ENCODE measurements around the gene CEP44. TPM values are rescaled to one million over a fixed set of nuclear protein-coding genes. Genes with fewer than 3 reads are reported as not detected.

The CEP44 gene, protein sequence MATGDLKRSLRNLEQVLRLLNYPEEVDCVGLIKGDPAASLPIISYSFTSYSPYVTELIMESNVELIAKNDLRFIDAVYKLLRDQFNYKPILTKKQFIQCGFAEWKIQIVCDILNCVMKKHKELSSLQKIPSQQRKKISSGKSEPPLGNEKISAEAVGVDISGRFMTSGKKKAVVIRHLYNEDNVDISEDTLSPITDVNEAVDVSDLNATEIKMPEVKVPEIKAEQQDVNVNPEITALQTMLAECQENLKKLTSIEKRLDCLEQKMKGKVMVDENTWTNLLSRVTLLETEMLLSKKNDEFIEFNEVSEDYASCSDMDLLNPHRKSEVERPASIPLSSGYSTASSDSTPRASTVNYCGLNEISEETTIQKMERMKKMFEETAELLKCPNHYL
- total RNA-seq: 15.0 and 18.3 TPM in 2 replicates

DNA sequence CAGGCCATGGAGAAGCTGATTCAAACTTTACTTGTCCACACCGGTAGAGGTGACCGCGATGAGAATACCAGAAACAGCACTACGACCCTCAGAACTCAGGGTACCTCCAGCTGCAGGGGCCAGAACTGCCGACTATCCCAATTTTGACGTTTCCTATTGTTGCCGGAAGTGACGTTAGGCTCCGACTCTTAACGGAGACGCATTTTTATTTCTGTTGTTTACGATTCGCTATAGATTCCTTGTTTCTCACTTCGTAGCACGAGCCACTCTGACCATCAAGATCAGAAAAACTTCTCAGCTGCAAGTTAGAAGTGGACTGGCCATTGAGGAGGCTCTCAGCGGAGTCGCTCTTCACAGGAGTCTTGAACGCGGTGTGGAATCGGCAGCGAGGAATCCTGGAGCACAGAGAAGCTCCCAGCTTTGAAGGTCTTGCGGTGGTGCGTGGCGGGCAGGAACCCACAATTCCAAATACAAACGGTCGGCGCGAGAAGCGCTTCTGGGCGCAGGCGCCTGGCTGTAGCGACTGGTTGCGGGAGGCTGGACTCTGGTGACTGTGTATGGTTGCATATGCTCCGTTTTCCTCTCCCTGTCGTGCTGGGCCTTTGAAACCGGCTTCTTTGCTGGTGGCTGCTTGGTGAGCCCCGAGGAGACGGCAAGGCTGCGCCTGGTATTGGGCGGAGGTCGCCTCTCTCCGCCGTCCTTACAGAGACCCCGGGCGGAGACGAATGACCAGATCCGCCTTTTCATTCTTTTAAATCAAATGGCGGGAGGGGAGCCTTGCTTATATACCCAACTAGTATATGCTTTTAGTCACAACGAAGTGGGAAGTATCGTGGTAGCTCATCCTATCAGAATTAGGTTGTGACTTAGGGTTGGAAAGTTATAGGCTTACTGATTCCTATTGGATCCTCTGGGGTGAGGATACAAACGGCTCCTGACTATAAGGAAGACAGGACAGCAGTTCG lies at the start of gene CEP44, which contains the start of gene FBXO8:
Gene CEP44, plus strand, starts transcription at position 405 of the 965 bp plus-strand sequence. CDS start 15,211 bp downstream, outside the sequence.
Gene FBXO8, minus strand, starts transcription at position 161 of the 965 bp plus-strand sequence. CDS start 20,575 bp downstream, outside the sequence.
- TF ChIP-seq CTCF (IDR thresholded peaks at IDR 0.05): no peak
- DNase-seq (peak; percentile 61), ATAC-seq (ENCODE audit: low read depth) (peak; percentile 62)
- Mint-ChIP-seq H3K27me3 (no peaks in the 10 kb centered on the region), H3K4me3 (peak within 1 kb of the TSS; percentile 99), H3K9me3 (no peaks in the 10 kb centered on the region), H3K36me3 (ENCODE audit: low read depth) (peaks cover 31% of the 10 kb centered on the region), H3K4me1 (peaks cover 56% of the 10 kb centered on the region), H3K27ac (peak within 1 kb of the TSS; percentile 99)
- intact Hi-C loops (cut with micrococcal nuclease): loop anchor here (1.0 to 5.0 kb wide), 5 partner anchors 61 to 1914 kb away; partner anchors contain the start of genes GALNT7, HMGB2, SAP30 and SPATA4
- ChIA-PET POLR2A (interaction anchor here (0.7 to 2.0 kb wide), 5 partner anchors 16 to 1115 kb away, joined by 3 to 10 read pairs (median 5); partner anchors contain the start of genes GALNT7, HMGB2 and SAP30), CTCF (no interaction called here)

GRCh38 chr4:174236359-174236758 lies 47.4 kb upstream of the CEP44 start:
- no peak for ATAC-seq (ENCODE audit: low read depth)
- no peak for DNase-seq
- Mint-ChIP-seq H3K36me3 (ENCODE audit: low read depth) (peaks cover 28% of the 10 kb centered on the region), H3K27me3 (no peaks in the 10 kb centered on the region), H3K4me3 (no peak overlapping the region), H3K4me1 (no peaks in the 10 kb centered on the region), H3K27ac (no peak overlapping the region), H3K9me3 (no peaks in the 10 kb centered on the region)
- ChIA-PET CTCF (interaction anchor here (1.0 kb wide), 1 partner anchor 12 kb away, joined by 4 read pairs; no protein-coding TSS in a partner anchor), POLR2A (no interaction called here)
- intact Hi-C loops (cut with micrococcal nuclease): no loop called here
- no peak for TF ChIP-seq CTCF (IDR thresholded peaks at IDR 0.05)

- H3K9me3 Mint-ChIP-seq: no peaks in the 10 kb centered on the region
- DNase-seq (no peak), ATAC-seq (ENCODE audit: low read depth) (no peak)
- POLR2A ChIA-PET: no interaction called here
- no peak overlapping the region for H3K27ac Mint-ChIP-seq
- intact Hi-C loops (cut with micrococcal nuclease): no loop called here
- H3K4me3 Mint-ChIP-seq: no peak overlapping the region
- H3K4me1 Mint-ChIP-seq: no peaks in the 10 kb centered on the region
- TF ChIP-seq CTCF (IDR thresholded peaks at IDR 0.05): no peak
- H3K27me3 Mint-ChIP-seq: no peaks in the 10 kb centered on the region
- CTCF ChIA-PET: no interaction called here
- H3K36me3 Mint-ChIP-seq (ENCODE audit: low read depth): peaks cover 25% of the 10 kb centered on the region
These were observed 42.5 kb upstream of the CEP44 start for GRCh38 chr4:174241162-174241561.

- Mint-ChIP-seq H3K27me3 (no peaks in the 10 kb centered on the region), H3K27ac (no peak overlapping the region), H3K4me3 (no peak overlapping the region), H3K4me1 (no peaks in the 10 kb centered on the region), H3K9me3 (no peaks in the 10 kb centered on the region), H3K36me3 (ENCODE audit: low read depth) (peaks cover 17% of the 10 kb centered on the region)
- no peak for DNase-seq
- no peak for ATAC-seq (ENCODE audit: low read depth)
- intact Hi-C loops (cut with micrococcal nuclease): no loop called here
- POLR2A ChIA-PET: interaction anchor here (0.5 kb wide), 1 partner anchor 874 kb away, joined by 11 read pairs; the partner anchor contains the start of gene SAP30
- TF ChIP-seq CTCF (IDR thresholded peaks at IDR 0.05): no peak
- CTCF ChIA-PET: no interaction called here
These were observed 39.3 kb upstream of the CEP44 start for GRCh38 chr4:174244441-174244840.

Measured in activated B cell treated with CpG ODN at 0.5 μM for 24 hours (primary cell).